Stimulated activated CD8-positive, alpha-beta memory T cell treated with anti-CD3 and anti-CD28 coated beads, Interleukin-7, amount 100 ng/mL, for 24 hours (primary cell): Measurements from ENCODE around the gene TEX26.
A peak's percentile ranks its signal among the peaks of the same experiment; 100 is the strongest.

Experiments used
- DNase-seq: peaks from one replicate; pipeline ENCODE4 v3.0.0-alpha.2; 2020; ENCODE audit warnings: low read depth

The TEX26 gene

GRCh38 chr13:30976025-30976424 lies 43.6 kb downstream of the TEX26 start:
- DNase-seq: no peak

DNA sequence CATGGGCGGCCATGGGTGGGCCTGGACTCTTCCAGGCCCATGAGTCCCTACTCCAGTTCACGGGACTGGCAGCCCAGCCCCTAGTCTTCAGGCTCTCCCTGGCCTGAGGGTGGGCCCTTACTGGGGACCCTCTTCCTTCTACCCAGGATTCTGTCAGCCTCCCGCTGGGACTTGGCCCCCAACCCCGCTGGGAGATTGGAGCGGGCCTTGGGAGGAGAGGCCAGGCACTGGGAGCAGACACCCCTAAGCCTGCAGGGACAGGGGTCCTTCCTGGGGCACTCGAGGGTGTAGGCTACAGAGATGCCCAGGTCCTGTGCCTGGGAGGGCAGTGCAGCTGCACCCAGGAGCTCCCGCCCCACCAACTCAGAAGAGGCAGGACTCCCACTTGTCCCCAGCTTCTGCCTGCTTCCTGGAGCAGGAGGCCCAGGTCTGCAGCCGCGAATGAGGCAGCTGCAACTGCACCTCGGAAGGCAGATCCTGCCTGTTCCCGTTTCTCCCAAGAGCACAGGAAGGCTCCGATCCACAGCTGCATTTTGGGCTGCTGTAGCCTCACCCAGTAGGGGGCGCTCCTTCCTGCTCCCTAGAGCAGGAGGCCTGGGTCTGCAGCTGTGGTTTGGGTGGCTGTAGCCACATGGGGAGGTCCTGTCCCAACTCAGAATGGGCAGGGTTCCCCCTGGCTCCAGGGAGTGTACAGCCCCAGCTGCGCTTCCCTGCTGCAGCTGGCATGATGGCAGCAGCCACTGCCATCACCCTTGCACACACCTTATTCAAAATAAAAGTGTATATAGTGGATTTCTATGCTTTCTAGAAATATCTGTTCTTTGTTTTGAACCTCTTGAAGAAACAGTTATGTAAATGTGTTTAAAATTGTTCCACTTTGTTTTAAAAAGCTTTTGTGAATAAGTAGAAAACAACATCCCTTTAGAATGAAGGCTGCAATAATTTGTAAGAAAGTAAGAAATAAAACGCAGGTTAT lies 46.8 kb downstream of the TEX26 start:
- DNase-seq: peak; percentile 8

GRCh38 chr13:30982506-30982905 lies 50.0 kb downstream of the TEX26 start:
- no peak for DNase-seq

DNA sequence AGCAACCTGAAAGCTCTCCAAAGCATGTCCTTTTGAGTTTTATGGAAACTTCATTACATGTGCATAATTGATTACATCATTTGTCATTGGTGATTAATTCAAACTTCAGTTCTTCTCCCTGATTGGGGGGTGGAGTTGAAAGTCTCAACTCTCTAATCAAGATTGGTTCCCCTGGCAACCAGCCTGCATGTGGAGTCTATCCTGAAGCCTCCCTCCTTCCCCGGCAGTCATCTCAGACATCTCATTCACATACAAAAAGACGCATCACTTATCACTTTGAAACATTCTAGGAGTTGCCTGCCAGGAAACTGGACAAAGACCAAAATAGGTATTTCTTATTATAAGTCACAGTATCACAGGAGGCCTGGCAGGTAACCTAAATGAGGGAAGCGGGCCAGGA lies 50.5 kb downstream of the TEX26 start:
- DNase-seq: no peak

DNA sequence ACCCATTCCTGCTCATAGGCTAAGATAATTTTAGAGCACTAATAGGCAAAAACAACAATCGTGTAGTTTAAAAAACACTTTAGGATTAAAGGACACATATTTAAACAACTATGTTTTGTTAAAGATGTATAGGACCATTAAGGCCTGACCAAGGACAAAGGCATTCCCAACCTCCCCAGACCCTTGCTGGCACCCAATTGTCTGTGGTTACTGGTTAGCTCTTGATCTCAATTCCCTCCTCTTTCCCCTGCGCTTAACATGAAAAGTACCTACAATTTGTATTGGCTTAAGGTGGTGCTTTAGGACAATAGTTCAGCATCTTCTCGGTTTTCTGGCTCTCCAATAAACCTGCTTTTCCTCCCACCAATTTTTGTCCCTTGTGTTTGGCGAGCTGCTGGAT lies 51.0 kb downstream of the TEX26 start:
- no peak for DNase-seq

GRCh38 chr13:30984620-30985019 lies 52.2 kb downstream of the TEX26 start:
- no peak for DNase-seq

- DNase-seq: no peak
Observed at GRCh38 chr13:30985637-30986205, 53.3 kb downstream of the TEX26 start.

DNA sequence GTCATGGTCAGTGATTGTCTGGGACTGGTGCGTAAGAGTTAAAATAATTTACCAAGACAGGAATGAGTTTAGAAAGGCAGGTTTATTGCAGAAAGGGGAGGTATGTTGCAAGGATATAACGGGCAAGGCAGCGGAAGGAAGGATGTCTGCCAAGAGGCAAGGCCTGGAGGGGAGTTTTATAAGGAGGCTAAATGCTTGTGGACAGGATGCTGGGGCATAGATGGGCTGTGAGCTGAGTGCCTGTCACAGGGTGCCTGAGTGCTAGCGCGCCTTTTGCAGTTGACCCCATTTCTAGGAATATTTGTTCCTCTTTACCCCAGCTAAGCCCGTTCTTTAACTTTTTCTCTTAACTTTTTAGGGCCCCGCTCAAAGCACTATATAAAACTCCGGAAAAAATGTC lies 58.7 kb downstream of the TEX26 start:
- DNase-seq: no peak

DNA sequence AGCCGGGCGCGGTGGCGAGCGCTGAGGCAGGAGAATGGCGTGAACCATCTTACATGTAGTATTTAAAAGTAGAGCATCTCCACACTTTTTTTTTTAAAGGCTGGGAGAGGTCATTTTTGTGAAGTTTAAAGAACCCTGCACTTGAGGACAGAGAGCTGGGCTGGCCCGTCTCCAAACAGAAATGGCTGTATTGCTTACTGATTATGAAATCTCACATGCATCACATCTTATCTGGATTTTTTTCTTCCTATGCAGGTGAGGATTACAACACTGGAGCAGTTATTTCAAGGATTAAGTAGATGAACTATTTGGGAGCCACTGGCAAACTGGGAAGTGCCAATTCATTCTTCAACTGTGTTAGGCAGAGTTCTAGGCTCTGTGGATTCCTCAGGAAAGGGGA lies 59.5 kb downstream of the TEX26 start:
- no peak for DNase-seq

DNA sequence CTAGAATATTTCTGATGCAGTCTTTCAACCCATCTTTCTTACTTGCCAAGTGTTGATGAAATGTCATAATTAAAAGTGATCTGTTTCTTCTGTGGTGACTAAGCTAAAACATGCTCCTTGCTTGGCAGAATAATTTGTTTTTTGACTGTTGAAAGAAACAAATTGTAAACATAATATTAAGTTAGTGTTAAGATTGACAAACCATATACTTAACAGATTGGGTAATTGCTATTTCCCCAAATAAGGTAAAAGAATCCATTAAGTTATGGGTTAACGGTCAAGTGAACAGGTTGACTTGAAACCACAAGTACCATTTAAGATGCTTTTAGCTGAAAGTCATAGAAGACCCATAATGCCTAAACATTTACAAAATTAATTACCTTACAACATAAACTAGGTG lies 62.9 kb downstream of the TEX26 start:
- no peak for DNase-seq

DNA sequence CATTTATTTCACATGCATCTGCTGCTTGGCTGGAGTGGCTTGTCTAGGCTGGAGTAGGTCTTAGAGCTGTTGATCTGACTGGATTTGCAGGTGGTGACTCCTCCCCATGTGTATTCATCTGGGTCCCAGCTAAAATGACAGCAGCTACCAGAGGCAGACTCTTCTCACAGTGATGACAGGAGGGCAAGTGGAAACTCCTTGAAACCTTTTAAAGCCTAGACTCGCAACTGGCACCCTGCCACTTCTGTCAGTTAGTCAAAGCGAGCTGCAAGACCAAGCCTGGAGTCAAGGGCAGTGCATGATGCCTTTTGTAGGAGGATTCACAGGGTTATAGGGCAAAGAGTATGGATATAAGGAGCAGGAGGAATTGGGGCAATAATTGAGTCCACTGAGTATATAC lies 65.2 kb downstream of the TEX26 start:
- no peak for DNase-seq

DNA sequence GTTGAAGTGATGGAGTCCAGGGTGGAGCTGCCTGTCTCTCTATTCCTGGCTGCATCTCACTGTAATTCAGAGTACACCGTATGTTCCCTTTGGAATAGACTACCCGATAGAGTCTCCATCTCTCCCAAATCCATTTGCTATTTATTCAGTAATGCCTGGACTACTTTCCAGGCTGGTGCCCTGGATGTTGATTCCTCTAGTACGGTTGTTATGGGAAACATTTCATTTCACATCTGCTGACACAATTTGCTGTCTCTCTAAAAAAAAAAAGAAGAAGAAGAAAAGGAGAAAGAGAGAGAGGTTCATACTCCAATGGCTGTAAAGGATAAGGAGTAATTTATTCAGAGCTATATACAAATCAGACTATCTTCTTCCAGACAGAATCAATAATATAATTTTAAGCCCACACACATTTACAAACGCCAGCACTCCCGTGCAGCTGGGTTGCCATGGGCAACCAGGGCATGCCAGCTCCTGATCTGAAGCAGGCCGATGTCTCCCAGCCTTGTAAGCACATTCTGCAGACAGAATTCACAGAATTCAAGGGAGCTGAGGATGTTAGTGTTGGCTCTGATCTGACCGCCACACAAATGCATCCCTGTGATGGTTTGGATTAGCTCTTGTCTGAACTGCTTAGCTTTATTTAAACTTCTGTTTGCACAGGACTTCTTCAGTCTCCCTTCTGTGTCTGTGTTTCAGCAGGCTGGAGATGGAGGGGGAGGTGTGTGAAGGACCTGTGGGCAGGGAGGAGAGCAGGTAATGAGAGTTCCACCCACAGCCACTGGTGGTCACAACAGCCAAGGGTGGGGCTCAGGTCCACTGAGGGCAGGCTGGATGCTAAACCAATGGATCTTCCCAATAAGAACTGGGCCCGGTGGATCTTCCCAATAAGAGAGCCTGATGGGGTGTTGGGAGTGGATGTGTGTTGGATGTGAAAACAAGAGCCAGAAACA lies 66.0 kb downstream of the TEX26 start:
- DNase-seq: no peak

DNA sequence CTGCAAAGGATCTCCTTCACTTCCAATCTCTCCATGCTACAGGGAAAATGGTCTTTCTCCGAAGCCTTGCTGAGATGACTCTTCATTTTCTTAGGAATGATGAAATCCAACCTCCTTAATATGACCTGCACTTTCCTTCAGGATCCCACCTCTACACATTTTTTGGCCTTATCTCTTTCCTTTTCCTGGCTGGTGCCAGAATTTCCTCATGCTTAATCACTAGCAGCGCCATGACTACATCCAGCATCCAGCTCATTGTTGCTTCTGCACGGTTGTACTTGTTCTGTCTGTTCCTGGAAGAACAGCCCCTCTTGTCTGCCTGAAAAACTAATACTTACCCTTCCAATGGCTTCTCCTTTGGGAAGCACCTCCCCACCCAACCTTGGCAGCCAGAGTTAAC lies 68.4 kb downstream of the TEX26 start:
- no peak for DNase-seq

DNA sequence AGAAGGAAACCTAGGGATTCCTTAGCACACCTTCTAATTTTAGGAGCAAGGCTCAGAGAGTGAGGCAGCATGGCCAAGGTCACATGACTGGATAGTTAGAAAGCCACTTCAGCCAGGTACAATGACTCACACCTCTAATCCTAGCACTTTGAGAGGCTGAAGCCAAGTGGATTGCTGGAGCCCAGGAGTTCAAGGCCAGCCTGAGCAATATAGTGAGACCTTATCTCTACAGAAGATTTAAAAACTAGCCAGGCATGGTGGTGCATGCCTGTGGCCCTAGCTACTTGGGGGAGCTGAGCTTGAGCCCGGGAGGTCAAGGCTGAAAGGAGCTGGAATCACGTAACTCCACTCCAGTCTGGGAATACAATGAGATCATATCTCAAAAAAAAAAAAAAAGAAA lies 69.2 kb downstream of the TEX26 start:
- DNase-seq: no peak

- no peak for DNase-seq
Observed at GRCh38 chr13:31005066-31005465, 72.6 kb downstream of the TEX26 start.

DNA sequence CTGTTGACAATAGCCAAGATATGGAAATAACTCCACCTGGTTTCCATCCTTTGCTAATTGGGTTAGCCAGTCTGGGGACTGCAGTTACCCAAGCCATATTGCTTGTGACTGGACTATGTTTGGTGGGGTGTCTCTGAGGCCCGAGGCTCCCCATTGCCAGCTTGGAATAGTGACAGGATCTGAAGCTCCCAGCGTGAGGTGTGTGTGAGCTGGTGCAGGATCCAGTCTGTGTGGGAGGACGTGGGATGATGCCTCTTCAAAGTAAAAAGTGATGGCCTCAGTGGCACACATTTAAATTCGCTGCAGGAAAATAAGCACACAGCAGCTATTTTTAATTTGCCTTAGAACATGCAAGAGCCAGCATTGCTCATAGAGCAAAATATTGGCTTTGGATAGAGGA lies 75.0 kb downstream of the TEX26 start:
- DNase-seq: no peak

- DNase-seq: no peak
Observed at GRCh38 chr13:31008400-31009115, 76.1 kb downstream of the TEX26 start.

GRCh38 chr13:31009166-31009565 lies 76.7 kb downstream of the TEX26 start:
- no peak for DNase-seq

- no peak for DNase-seq
Observed at GRCh38 chr13:31010296-31010695, 77.8 kb downstream of the TEX26 start.

- DNase-seq: no peak
Observed at GRCh38 chr13:31011193-31011860, 78.9 kb downstream of the TEX26 start.
